GM12878 (cell line): ENCODE measurements around the gene PLAAT3. TPM values are rescaled to one million over a fixed set of nuclear protein-coding genes. Genes with fewer than 3 reads are reported as not detected.

Experiments
- ATAC-seq: fragments of 200-7000 bp; cut with Tn5 transposase; 3 replicates; pipeline ENCODE4 v1.9.1; 2020; ENCODE audit warnings: mild to moderate bottlenecking, moderate library complexity
- BruUV-seq: library from RNA; stranded (reverse); fragments of 400-500 nt; replicated peaks from 2 replicates; lab custom pipeline; 2021; lab: Mats Ljungman, UMichigan
- CTCF ChIA-PET: fragments of 300-600 bp; sonication (Branson Sonifier 250); formaldehyde crosslinking; extraction: SDS; loops from one replicate; lab custom pipeline; 2021; ENCODE audit warnings: inconsistent platforms; lab: Yijun Ruan, JAX
- POLR2A ChIA-PET: fragments of 350-600 bp; formaldehyde crosslinking; extraction: SDS; loops from one replicate; lab custom pipeline; 2021; ENCODE audit warnings: inconsistent platforms; lab: Charles Lee
- RAD21 ChIA-PET: fragments of 300-600 bp; sonication (Branson Sonifier 250); formaldehyde crosslinking; loops from one replicate; lab custom pipeline; 2023; ENCODE audit warnings: antibody characterized with exemption; ENCODE audit not compliant: unreplicated experiment; lab: Charles Lee
- SMC1A ChIA-PET: fragments of 300-600 bp; sonication (Branson Sonifier 250); formaldehyde crosslinking; loops from one replicate; lab custom pipeline; 2023; ENCODE audit not compliant: unreplicated experiment, uncharacterized antibody; lab: Charles Lee
- DNase-seq: peaks from one replicate; pipeline ENCODE4 v3.0.0-alpha.2; 2011; ENCODE audit warnings: low read depth, low spot score
- FAIRE-seq: peaks from 3 replicates; lab custom pipeline; 2011; peaks lifted over from hg19 to GRCh38; lab: Jason Lieb, UNC
- H2AFZ ChIP-seq: 2 replicates; pipeline ENCODE4 v1.6.0; 2011; ENCODE audit warnings: low read depth, low read length, control low read depth; ENCODE audit not compliant: control insufficient read depth
- H3K27ac ChIP-seq: 2 replicates; pipeline ENCODE4 v1.5.1; 2011; ENCODE audit warnings: control low read depth; ENCODE audit not compliant: control insufficient read depth, insufficient read depth
- H3K27me3 ChIP-seq, 2 experiments: replicated peaks in 1 of 2; 2 replicates each; pipeline versions ENCODE4 v1.6.0 to v1.6.1; 2011; ENCODE audit warnings: low read length in 1 of 2; ENCODE audit not compliant: control insufficient read depth in 2 of 2, insufficient read depth in 2 of 2
- H3K36me3 ChIP-seq, 2 experiments: 2 replicates each; pipeline ENCODE4 v1.5.1; 2011; ENCODE audit warnings: low read length in 1 of 2; ENCODE audit not compliant: control insufficient read depth in 2 of 2, insufficient read depth in 2 of 2
- H3K4me1 ChIP-seq: 2 replicates; pipeline ENCODE4 v1.6.1; 2011; ENCODE audit warnings: mild to moderate bottlenecking, low read length, moderate library complexity, mixed read lengths; ENCODE audit not compliant: control insufficient read depth, insufficient read depth
- H3K4me2 ChIP-seq: 2 replicates; pipeline ENCODE4 v1.6.0; 2011; ENCODE audit warnings: control low read depth; ENCODE audit not compliant: control insufficient read depth, insufficient read depth
- H3K4me3 ChIP-seq: fragments of 200-600 bp; sonication (generic); 2 replicates; pipeline ENCODE4 v1.5.1; 2016
- H3K79me2 ChIP-seq: 2 replicates; pipeline ENCODE4 v1.6.0; 2011; ENCODE audit warnings: low read length; ENCODE audit not compliant: control insufficient read depth, insufficient read depth
- H3K9ac ChIP-seq: 2 replicates; pipeline ENCODE4 v1.8.0; 2011; ENCODE audit warnings: low read length, control low read depth, mixed read lengths; ENCODE audit not compliant: control insufficient read depth, insufficient read depth
- H3K9me3 ChIP-seq: replicated peaks from 3 replicates; pipeline ENCODE4 v1.5.1; 2011; ENCODE audit warnings: mild to moderate bottlenecking, low read length; ENCODE audit not compliant: control insufficient read depth, insufficient read depth
- H4K20me1 ChIP-seq: 2 replicates; pipeline ENCODE4 v1.6.0; 2011; ENCODE audit not compliant: control insufficient read depth, insufficient read depth
- EZH2 ChIP-seq: IDR thresholded peaks from 2 replicates; pipeline ENCODE4 v1.6.1; 2012; ENCODE audit warnings: low read depth, mild to moderate bottlenecking, control low read depth, inconsistent platforms, low read length, borderline replicate concordance; ENCODE audit not compliant: control insufficient read depth
- GATAD2B ChIP-seq: fragments of 450-650 bp; conservative IDR thresholded peaks from 2 replicates; pipeline ENCODE4 v1.6.1; 2017; ENCODE audit warnings: low read depth, mild to moderate bottlenecking, moderate library complexity
- RAD51 ChIP-seq: fragments of 450-650 bp; IDR thresholded peaks from 2 replicates; pipeline ENCODE4 v1.6.1; 2016; ENCODE audit warnings: moderate library complexity, mild to moderate bottlenecking, inconsistent platforms
- RB1 ChIP-seq: fragments of 450-650 bp; formaldehyde crosslinking; IDR thresholded peaks from 2 replicates; pipeline ENCODE4 v1.6.1; 2017; ENCODE audit warnings: mild to moderate bottlenecking, borderline replicate concordance
- RFX5 ChIP-seq: IDR thresholded peaks from 2 replicates; pipeline ENCODE4 v1.6.1; 2011; ENCODE audit warnings: low read depth, low read length, improper control_type of control experiment
- STAT3 ChIP-seq: IDR thresholded peaks from 2 replicates; pipeline ENCODE4 v1.6.1; 2011; ENCODE audit warnings: low read depth, low read length, improper control_type of control experiment
- YY1 ChIP-seq: IDR thresholded peaks from 2 replicates; pipeline ENCODE4 v1.6.1; 2011; ENCODE audit warnings: low read depth, mild to moderate bottlenecking, low read length
- ZSCAN29 ChIP-seq: fragments of 450-650 bp; IDR thresholded peaks from 2 replicates; pipeline ENCODE4 v1.6.1; 2017; ENCODE audit warnings: mild to moderate bottlenecking, moderate library complexity
- whole genome bisulfite sequencing: methylation state at CpG from one replicate; pipeline ENCODE4 v1.1.6; 2016; ENCODE audit warnings: low lambda C conversion rate; ENCODE audit not compliant: insufficient replicate concordance, insufficient coverage; ENCODE audit errors: missing lambda C conversion rate; 5-methylcytosine and 5-hydroxymethylcytosine counted together
- in situ Hi-C: fragments of 300-500 bp; cut with MboI; formaldehyde crosslinking; loops from 9 replicates; pipeline ENCODE4 v1.14.3; 2018; ENCODE audit warnings: mixed read lengths
- intact Hi-C: fragments of 100-400 bp; cut with micrococcal nuclease; formaldehyde crosslinking; loops from one replicate; pipeline ENCODE4 v1.14.2; 2022; ENCODE audit not compliant: unreplicated experiment
- polyA plus RNA-seq, 11 experiments: library from polyadenylated mRNA; depleted of rRNA in 4 of 11; unstranded in 6 of 11; stranded (reverse) in 5 of 11; fragments of >200 nt; fragmentation: Nextera tagmentation in 4 of 11; fragmentation: Illumina TruSeq in 1 of 11; extraction: Ambion mirVana in 4 of 11; extraction: Trizol in 1 of 11; gene quantifications; 1 replicate in 1 of 11; 2 replicates in 10 of 11; pipeline versions ENCODE4 v1.2.1 to v1.2.3, GENCODE V29; 2011 to 2016; ENCODE audit warnings: inconsistent platforms in 2 of 11, missing spikeins in 2 of 11, low read depth in 1 of 11
- total RNA-seq, 4 experiments: library from RNA; depleted of rRNA in 3 of 4; stranded (reverse); fragments of >200 nt in 3 of 4; fragmentation: Illumina TruSeq in 1 of 4; extraction: Trizol in 1 of 4; gene quantifications; 2 replicates each; pipeline versions ENCODE4 v1.2.1 to v1.2.3, GENCODE V29; 2013 to 2021

The PLAAT3 gene
- total and polyA plus RNA-seq, 10 of the 15 experiments (the other 5 are each of a cell fraction or from before 2014, with no cell fraction given), result 4.8 to 37.0 (median 14.8) TPM

- TF ChIP-seq RFX5, result no peak
- TF ChIP-seq ZSCAN29, result no peak
- no peak for TF ChIP-seq STAT3
- no peak for TF ChIP-seq EZH2
- no peak for TF ChIP-seq RB1
- no peak for TF ChIP-seq GATAD2B
- peak; percentile 64 for TF ChIP-seq YY1
Observed at GRCh38 chr11:63614136-63614671, at the start of gene PLAAT3 (continued).

GRCh38 chr11:63663809-63664208 is 49.6 kb upstream of the PLAAT3 start:
- 0% methylated on average over 1 of the region's 1 CpG for WGBS
- in situ Hi-C loops, result no loop called here
- FAIRE-seq, result no peak
- no peaks in the 10 kb centered on the region for H4K20me1 ChIP-seq
- no peaks in the 10 kb centered on the region for H3K27me3 ChIP-seq
- H3K79me2 ChIP-seq, result peaks cover 69% of the 10 kb centered on the region
- no peak for ATAC-seq
- ChIA-PET POLR2A (interaction anchor here (0.6 to 2.6 kb wide), 2 partner anchors 18 to 49 kb away, joined by 4 to 9 read pairs; no protein-coding TSS in a partner anchor), SMC1A (interaction anchor here (0.9 to 1.4 kb wide), 2 partner anchors 10 to 20 kb away, joined by 3 to 4 read pairs; no protein-coding TSS in a partner anchor), RAD21 (no interaction called here), CTCF (interaction anchor here (1.6 kb wide), 1 partner anchor 75 kb away, joined by 6 read pairs; no protein-coding TSS in a partner anchor)
- H2AFZ ChIP-seq, result no peak overlapping the region
- no TSS peak for BruUV-seq
- no peaks in the 10 kb centered on the region for H3K9me3 ChIP-seq
- H3K36me3 ChIP-seq, result no peaks in the 10 kb centered on the region
- no peak overlapping the region for H3K4me3 ChIP-seq
- DNase-seq, result no peak
- no peak overlapping the region for H3K9ac ChIP-seq
- H3K4me2 ChIP-seq, result no peak overlapping the region
- intact Hi-C loops, result no loop called here
- TF ChIP-seq RAD51, result no peak
- H3K4me1 ChIP-seq, result peaks cover 10% of the 10 kb centered on the region
- no peak overlapping the region for H3K27ac ChIP-seq
